K562 (cell line): ENCODE results near the gene MRPL38. TPM values are rescaled to one million over a fixed set of nuclear protein-coding genes. Genes with fewer than 3 reads are reported as not detected.
A peak's percentile ranks its signal among the peaks of the same experiment; 100 is the strongest.

Source experiments
- ATAC-seq: fragments of 200-7000 bp; cut with Tn5 transposase; 3 replicates; pipeline ENCODE4 v1.9.1; 2020; ENCODE audit warnings: moderate library complexity
- BruUV-seq: library from RNA; stranded (reverse); fragments of 400-500 nt; replicated peaks from 2 replicates; lab custom pipeline; 2021; lab: Mats Ljungman, UMichigan
- CTCF ChIA-PET: fragments of 300-600 bp; formaldehyde crosslinking; extraction: SDS; loops from one replicate; lab custom pipeline; 2021; ENCODE audit warnings: low intra/inter-chr PET ratio; lab: Yijun Ruan, JAX
- POLR2A ChIA-PET: fragments of 300-600, 350-650 bp; sonication (Branson Sonifier 250); formaldehyde crosslinking; extraction: SDS; loops from one replicate; lab custom pipeline; 2021; ENCODE audit warnings: antibody characterized with exemption, inconsistent platforms; lab: Yijun Ruan, JAX
- DNase-seq, 4 experiments: peaks; one replicate each; pipeline versions ENCODE4 v3.0.0 to v3.0.0-alpha.2; 2011 to 2018; ENCODE audit warnings: low spot score in 3 of 4, mixed read lengths in 3 of 4; ENCODE audit errors: extremely low read depth in 1 of 4
- FAIRE-seq: peaks from 2 replicates; lab custom pipeline; 2011; peaks lifted over from hg19 to GRCh38; lab: Jason Lieb, UNC
- H2AFZ ChIP-seq: 2 replicates; pipeline ENCODE4 v1.6.0; 2011; ENCODE audit warnings: low read depth, low read length, control low read depth, inconsistent platforms
- H3K27ac ChIP-seq: fragments of 200-600 bp; 3 replicates; pipeline ENCODE4 v1.8.0; 2011; ENCODE audit warnings: low read depth, mild to moderate bottlenecking, control low read depth, inconsistent platforms, low read length, moderate library complexity, mixed read lengths; ENCODE audit errors: extremely low read depth
- H3K27me3 ChIP-seq, 2 experiments: fragments of 300-600 bp in 1 of 2; 2 replicates in 1 of 2; 3 replicates in 1 of 2; pipeline versions ENCODE4 v1.6.0 to v1.8.0; 2011; ENCODE audit warnings: inconsistent platforms in 2 of 2, low read length in 2 of 2, mild to moderate bottlenecking in 1 of 2, mixed read lengths in 1 of 2, moderate library complexity in 1 of 2; ENCODE audit not compliant: control insufficient read depth in 2 of 2, insufficient read depth in 2 of 2
- H3K36me3 ChIP-seq: fragments of 300-600 bp; 3 replicates; pipeline ENCODE4 v1.8.0; 2011; ENCODE audit warnings: mild to moderate bottlenecking, low read length, inconsistent platforms; ENCODE audit not compliant: control insufficient read depth, insufficient read depth
- H3K4me1 ChIP-seq, 2 experiments: fragments of 200-600 bp in 1 of 2; replicated peaks in 1 of 2; 2 replicates in 1 of 2; 3 replicates in 1 of 2; pipeline versions ENCODE4 v1.5.1 to v1.8.0; 2011; ENCODE audit warnings: inconsistent platforms in 2 of 2, low read length in 2 of 2, mild to moderate bottlenecking in 1 of 2, mixed read lengths in 1 of 2, moderate library complexity in 1 of 2; ENCODE audit not compliant: control insufficient read depth in 2 of 2, insufficient read depth in 2 of 2
- H3K4me2 ChIP-seq: 2 replicates; pipeline ENCODE4 v1.6.1; 2011; ENCODE audit warnings: low read length, control low read depth, inconsistent platforms, mixed read lengths; ENCODE audit not compliant: insufficient read depth
- H3K4me3 ChIP-seq: fragments of 200-600 bp; sonication (generic), shearing (Covaris generic); 2 replicates; pipeline ENCODE4 v1.5.1; 2016; ENCODE audit warnings: control low read depth, inconsistent platforms
- H3K79me2 ChIP-seq: fragments of 200-600 bp; 3 replicates; pipeline ENCODE4 v1.8.0; 2011; ENCODE audit warnings: low read length, inconsistent platforms; ENCODE audit not compliant: control insufficient read depth, insufficient read depth
- H3K9ac ChIP-seq, 2 experiments: 2 replicates each; pipeline versions ENCODE4 v1.6.0 to v1.6.1; 2011; ENCODE audit warnings: low read depth in 2 of 2, low read length in 2 of 2, control low read depth in 1 of 2, inconsistent platforms in 1 of 2, mild to moderate bottlenecking in 1 of 2, mixed read lengths in 1 of 2; ENCODE audit not compliant: insufficient read depth in 1 of 2
- H3K9me1 ChIP-seq: one replicate; pipeline ENCODE4 v1.6.0; 2011; ENCODE audit warnings: inconsistent platforms, mild to moderate bottlenecking, low read length, moderate library complexity; ENCODE audit not compliant: control insufficient read depth, insufficient read depth
- H3K9me3 ChIP-seq: replicated peaks from 2 replicates; pipeline ENCODE4 v1.5.1; 2011; ENCODE audit warnings: low read depth, low read length, inconsistent platforms; ENCODE audit not compliant: control insufficient read depth, insufficient read depth
- H4K20me1 ChIP-seq: replicated peaks from 2 replicates; pipeline ENCODE4 v1.6.1; 2011; ENCODE audit warnings: low read length, inconsistent platforms, mixed read lengths; ENCODE audit not compliant: control insufficient read depth, insufficient read depth
- C11orf30 ChIP-seq: fragments of 450-650 bp; IDR thresholded peaks from 2 replicates; pipeline ENCODE4 v1.6.1; 2016; ENCODE audit warnings: low read depth, mild to moderate bottlenecking
- CBX2 ChIP-seq: fragments of 200-600 bp; sonication (generic); IDR thresholded peaks from one replicate; pipeline ENCODE4 v1.6.1; 2012; ENCODE audit warnings: mild to moderate bottlenecking, low read length, inconsistent platforms; ENCODE audit not compliant: insufficient read depth, poor library complexity, severe bottlenecking
- ESRRB ChIP-seq: fragments of 250-450 bp; sonication (Bioruptor Pico); IDR thresholded peaks from 2 replicates; pipeline ENCODE4 v1.5.0; 2020; ENCODE audit warnings: mild to moderate bottlenecking, moderate library complexity, borderline replicate concordance
- EZH2 ChIP-seq: IDR thresholded peaks from 2 replicates; pipeline ENCODE4 v1.6.1; 2012; ENCODE audit warnings: low read depth, mild to moderate bottlenecking, inconsistent platforms, low read length, borderline replicate concordance
- FOXK2 ChIP-seq, 2 experiments: fragments of 450-650 bp; IDR thresholded peaks in 1 of 2; conservative IDR thresholded peaks in 1 of 2; 2 replicates each; pipeline ENCODE4 v1.6.1; 2016; ENCODE audit warnings: low read depth in 2 of 2, mild to moderate bottlenecking in 1 of 2
- KLF16 ChIP-seq: IDR thresholded peaks from 2 replicates; pipeline ENCODE4 v1.6.1; 2016; ENCODE audit warnings: antibody characterized with exemption
- LCOR ChIP-seq: sonication (generic); formaldehyde crosslinking; IDR thresholded peaks from 2 replicates; pipeline ENCODE4 v1.8.0; 2022; ENCODE audit warnings: mild to moderate bottlenecking, missing genetic modification reagents
- NR2C2 ChIP-seq, 2 experiments: fragments of 200-800 bp in 1 of 2; sonication (Bioruptor generic) in 1 of 2; sonication (generic) in 1 of 2; formaldehyde crosslinking in 1 of 2; IDR thresholded peaks; 2 replicates each; pipeline versions ENCODE4 v1.6.1 to v1.8.0; 2016 to 2022; ENCODE audit warnings: mild to moderate bottlenecking in 1 of 2, missing compliant biosample characterization in 1 of 2, missing genetic modification characterization in 1 of 2, missing genetic modification reagents in 1 of 2
- POLR2G ChIP-seq: fragments of 200-400 bp; formaldehyde crosslinking; IDR thresholded peaks from 2 replicates; pipeline ENCODE4 v1.6.1; 2017; ENCODE audit warnings: low read depth, mild to moderate bottlenecking, antibody characterized with exemption, low read length, moderate library complexity
- RBBP5 ChIP-seq: fragments of 200-600 bp; sonication (generic); IDR thresholded peaks from 2 replicates; pipeline ENCODE4 v1.6.1; 2012; ENCODE audit warnings: borderline replicate concordance, mild to moderate bottlenecking, low read length, control low read depth, inconsistent platforms; ENCODE audit not compliant: insufficient read depth, poor library complexity, severe bottlenecking
- RBFOX2 ChIP-seq: fragments of 200-400 bp; formaldehyde crosslinking; IDR thresholded peaks from 2 replicates; pipeline ENCODE4 v1.6.1; 2017; ENCODE audit warnings: low read depth, mild to moderate bottlenecking, low read length, moderate library complexity
- SRF ChIP-seq, 2 experiments: fragments of 250-450, 450-650 bp in 1 of 2; sonication (Bioruptor Pico) in 1 of 2; sonication (generic) in 1 of 2; formaldehyde crosslinking; IDR thresholded peaks; 2 replicates each; pipeline versions ENCODE4 v1.5.0 to v1.5.1; 2020 to 2022; ENCODE audit warnings: mild to moderate bottlenecking in 1 of 2, missing genetic modification reagents in 1 of 2
- ZFPM2 ChIP-seq: fragments of 250-450 bp; sonication (Bioruptor Pico); IDR thresholded peaks from 2 replicates; pipeline ENCODE4 v1.5.1; 2022; ENCODE audit warnings: mild to moderate bottlenecking
- ZKSCAN1 ChIP-seq: fragments of 150-350 bp; IDR thresholded peaks from 2 replicates; pipeline ENCODE4 v1.6.1; 2016; ENCODE audit warnings: low read depth, low read length
- WGBS: fragments of 100-300 bp; shearing (Covaris generic); methylation state at CpG from one replicate; pipeline ENCODE4 v1.1.6; 2016; ENCODE audit warnings: low coverage, mixed read lengths; ENCODE audit not compliant: insufficient coverage; ENCODE audit errors: missing lambda C conversion rate; 5-methylcytosine and 5-hydroxymethylcytosine counted together
- in situ Hi-C: fragments of 300-500 bp; cut with MboI; formaldehyde crosslinking; loops from 4 replicates; pipeline ENCODE4 v1.15.0; 2018; ENCODE audit warnings: inconsistent platforms, mixed read lengths
- intact Hi-C: fragments of 100-400 bp; cut with micrococcal nuclease; formaldehyde crosslinking; loops from 2 replicates; pipeline ENCODE4 v1.14.2; 2022
- polyA plus RNA-seq, 8 experiments: library from polyadenylated mRNA; depleted of rRNA in 4 of 8; stranded (reverse) in 5 of 8; unstranded in 3 of 8; fragments of >200 nt; fragmentation: Nextera tagmentation in 2 of 8; fragmentation: Illumina TruSeq in 1 of 8; extraction: Ambion mirVana in 2 of 8; extraction: Trizol in 1 of 8; gene quantifications; 2 replicates each; pipeline versions ENCODE4 v1.2.1 to v1.2.3, GENCODE V29; 2011 to 2014; ENCODE audit warnings: inconsistent platforms in 1 of 8, missing spikeins in 1 of 8
- total RNA-seq, 7 experiments: library from RNA; depleted of rRNA in 6 of 7; stranded (reverse); fragments of >200 nt in 6 of 7; fragmentation: Illumina TruSeq in 2 of 7; extraction: Trizol in 2 of 7; gene quantifications; 2 replicates each; pipeline versions ENCODE4 v1.2.1 to v1.2.3, GENCODE V29; 2011 to 2021; ENCODE audit warnings: low replicate concordance in 1 of 7

MRPL38 gene
- total and polyA plus RNA-seq, 9 of the 15 experiments (the other 6 are each of a cell fraction or from before 2014, with no cell fraction given): 4.5 to 154 (median 48.5) TPM

- Histone ChIP-seq H3K9ac (peak overlapping the region in 1 of 2 experiments; percentile 65; a peak in 2 of 4 replicates), H3K4me3 (no peak overlapping the region), H3K9me3 (no peaks in the 10 kb centered on the region), H4K20me1 (no peaks in the 10 kb centered on the region), H3K36me3 (peaks cover 67% of the 10 kb centered on the region; the same call in 2 of the 3 replicates), H2AFZ (no peak overlapping the region), H3K4me1 (peaks cover 12 to 73% of the 10 kb centered on the region in 2 experiments; a peak in 4 of 5 replicates), H3K27me3 (no peaks in the 10 kb centered on the region), H3K4me2 (no peak overlapping the region), H3K79me2 (peaks cover 39% of the 10 kb centered on the region), H3K9me1 (no peaks in the 10 kb centered on the region), H3K27ac (no peak overlapping the region)
- no peak for FAIRE-seq
- intact Hi-C loops: no loop called here
- no peak for ATAC-seq
- ChIA-PET CTCF (no interaction called here), POLR2A (interaction anchor here (0.8 to 15.9 kb wide), 8 partner anchors 10 to 736 kb away, joined by 3 to 169 read pairs (median 4); partner anchors contain the start of genes TRIM47 and WBP2)
- BruUV-seq: no TSS peak
- DNase-seq: no peak
- TF ChIP-seq POLR2G (peak; percentile 52; the same call in 1 of the 2 replicates), SRF (CRISPR knock-in tag; IDR thresholded peaks at IDR 0.05) (no peak), RBFOX2 (peak; percentile 50; the same call in 1 of the 2 replicates)
- in situ Hi-C loops: no loop called here
- WGBS: 94% methylated on average over 18 of the region's 23 CpGs
Observed at GRCh38 chr17:75899767-75900468, 4.8 kb downstream of the MRPL38 start.

GRCh38 chr17:75899353-75899752, 5.3 kb downstream of the MRPL38 start:
- no TSS peak for BruUV-seq
- no peak overlapping the region for H3K4me3 ChIP-seq
- H3K27ac ChIP-seq: no peak overlapping the region
- H3K4me2 ChIP-seq: no peak overlapping the region
- peak overlapping the region in 1 of 2 experiments; percentile 38; a peak in 1 of 4 replicates for H3K9ac ChIP-seq
- H2AFZ ChIP-seq: no peak overlapping the region
- no peaks in the 10 kb centered on the region for H3K27me3 ChIP-seq
- H3K79me2 ChIP-seq: peaks cover 43% of the 10 kb centered on the region
- H3K4me1 ChIP-seq: peaks cover 13 to 77% of the 10 kb centered on the region in 2 experiments; a peak in 4 of 5 replicates
- intact Hi-C loops (no loop called here), in situ Hi-C loops (no loop called here)
- FAIRE-seq (no peak), DNase-seq (no peak), ATAC-seq (no peak)
- CTCF ChIA-PET: no interaction called here
- H4K20me1 ChIP-seq: no peaks in the 10 kb centered on the region
- WGBS: 93% methylated on average over 12 of the region's 13 CpGs
- H3K9me3 ChIP-seq: no peaks in the 10 kb centered on the region
- H3K9me1 ChIP-seq: peaks cover 4% of the 10 kb centered on the region
- POLR2A ChIA-PET: interaction anchor here (0.8 to 15.9 kb wide), 6 partner anchors 9 to 736 kb away, joined by 3 to 169 read pairs (median 4); partner anchors contain the start of genes TRIM47 and WBP2
- H3K36me3 ChIP-seq: peaks cover 69% of the 10 kb centered on the region; the same call in 2 of the 3 replicates
- TF ChIP-seq C11orf30 (no peak), EZH2 (no peak), ZKSCAN1 (no peak), NR2C2 (CRISPR knock-in tag; IDR thresholded peaks at IDR 0.05) (no peak), NR2C2 (tag; IDR thresholded peaks at IDR 0.05) (no peak), ESRRB (no peak), FOXK2 (conservative IDR thresholded peaks at IDR 0.05 in 1 of 2, IDR thresholded peaks at IDR 0.05 in 1 of 2; ENCODE audit: low read depth in 2 of 2) (no peak), CBX2 (no peak), RBBP5 (no peak), KLF16 (no peak), ZFPM2 (CRISPR knock-in tag) (no peak), LCOR (CRISPR knock-in tag) (no peak)
